Skeletal muscle cell (primary cell): ENCODE measurements around the gene OR2T27.
"Not testable (repeated sequence)": the region's sequence is repeated elsewhere in the genome, so short reads cannot be mapped to it uniquely, and the experiment has no call there.

Source experiments
- DNase-seq: peaks from one replicate; pipeline ENCODE4 v3.0.0-alpha.2; 2010; ENCODE audit warnings: low read depth
- H3K4me3 ChIP-seq: 2 replicates; pipeline ENCODE4 v1.5.1; 2011; ENCODE audit warnings: low read depth, mild to moderate bottlenecking, control low read depth, low read length, moderate library complexity

The OR2T27 gene

GRCh38 chr1:248655354-248655753 lies at the start of gene OR2T27:
Gene OR2T27 (minus strand): TSS chr1:248655528. CDS start chr1:248650884, 4,644 bp downstream.
- DNase-seq, H3K4me3 ChIP-seq: not testable (repeated sequence)

GRCh38 chr1:248704606-248705005 lies 49.3 kb upstream of the OR2T27 start:
- DNase-seq = no peak
- H3K4me3 ChIP-seq = no peak overlapping the region

- H3K4me3 ChIP-seq = no peak overlapping the region
- no peak for DNase-seq
Observed at GRCh38 chr1:248703674-248704073, 48.3 kb upstream of the OR2T27 start.

- no peak for DNase-seq
- H3K4me3 ChIP-seq = no peak within 1 kb of the TSS
Observed at GRCh38 chr1:248702714-248703113, 47.4 kb upstream of the OR2T27 start, which contains the start of gene OR14I1. Gene OR14I1 (minus strand): TSS chr1:248702766.

GRCh38 chr1:248699099-248699498 lies 43.8 kb upstream of the OR2T27 start:
- no peak overlapping the region for H3K4me3 ChIP-seq
- DNase-seq = no peak

GRCh38 chr1:248697907-248698306 lies 42.6 kb upstream of the OR2T27 start:
- no peak overlapping the region for H3K4me3 ChIP-seq
- DNase-seq = no peak

- no peak overlapping the region for H3K4me3 ChIP-seq
- no peak for DNase-seq
Observed at GRCh38 chr1:248696774-248697173, 41.4 kb upstream of the OR2T27 start.

- DNase-seq = no peak
- H3K4me3 ChIP-seq = no peak overlapping the region
Observed at GRCh38 chr1:248696261-248696660, 40.9 kb upstream of the OR2T27 start.

GRCh38 chr1:248695451-248696132 lies 40.3 kb upstream of the OR2T27 start:
- DNase-seq = no peak
- H3K4me3 ChIP-seq = no peak overlapping the region

- no peak overlapping the region for H3K4me3 ChIP-seq
- no peak for DNase-seq
Observed at GRCh38 chr1:248691567-248692155, 36.3 kb upstream of the OR2T27 start.

- no peak overlapping the region for H3K4me3 ChIP-seq
Observed at GRCh38 chr1:248688527-248689298, 33.4 kb upstream of the OR2T27 start.

GRCh38 chr1:248686815-248687214 lies 31.5 kb upstream of the OR2T27 start:
- no peak for DNase-seq
- no peak overlapping the region for H3K4me3 ChIP-seq

More at GRCh38 chr1:248688527-248689298, 33.4 kb upstream of the OR2T27 start:
- no peak for DNase-seq

GRCh38 chr1:248681651-248682050 lies 26.3 kb upstream of the OR2T27 start:
- no peak for DNase-seq
- no peak overlapping the region for H3K4me3 ChIP-seq

GRCh38 chr1:248670003-248670402 lies 14.7 kb upstream of the OR2T27 start:
- no peak for DNase-seq
- no peak overlapping the region for H3K4me3 ChIP-seq

- DNase-seq = not testable (repeated sequence)
Observed at GRCh38 chr1:248663453-248664328, 8.4 kb upstream of the OR2T27 start.

GRCh38 chr1:248656797-248657196 lies 1.5 kb upstream of the OR2T27 start:
- not testable (repeated sequence) for H3K4me3 ChIP-seq, DNase-seq

More at GRCh38 chr1:248663453-248664328, 8.4 kb upstream of the OR2T27 start:
- not testable (repeated sequence) for H3K4me3 ChIP-seq

GRCh38 chr1:248648770-248649536 lies 6.4 kb downstream of the OR2T27 start:
- DNase-seq, H3K4me3 ChIP-seq: not testable (repeated sequence)

- not testable (repeated sequence) for DNase-seq, H3K4me3 ChIP-seq
Observed at GRCh38 chr1:248645178-248645577, 10.2 kb downstream of the OR2T27 start, which contains the start of gene OR2T35. Gene OR2T35 (minus strand): TSS chr1:248645278. CDS start chr1:248639258, 6,020 bp downstream.
